Uterus (tissue), 4 donors: ENCODE data around the gene BCL11B. TPM values are rescaled to one million over a fixed set of nuclear protein-coding genes. Genes with fewer than 3 reads are reported as not detected.

Source experiments
- DNase-seq, 2 donors: peaks; one replicate each; pipeline ENCODE4 v3.0.0-alpha.2; 2019 to 2020
- H3K27ac ChIP-seq, 2 donors: fragments of 200-600 bp; sonication (generic); 1 replicate in 1 of 2; 2 replicates in 1 of 2; pipeline ENCODE4 v1.5.1; 2016 to 2018
- H3K27me3 ChIP-seq, 2 donors: fragments of 200-600 bp; sonication (generic); one replicate each; pipeline ENCODE4 v1.5.1; 2018 to 2019; ENCODE audit warnings: control low read depth in 1 of 2
- H3K36me3 ChIP-seq, 2 donors: fragments of 200-600 bp; sonication (generic); one replicate each; pipeline ENCODE4 v1.5.1; 2019; ENCODE audit warnings: control low read depth in 1 of 2
- H3K4me1 ChIP-seq, 2 donors: fragments of 200-600 bp; sonication (generic); one replicate each; pipeline ENCODE4 v1.5.1; 2018 to 2019; ENCODE audit warnings: control low read depth in 1 of 2
- H3K4me3 ChIP-seq, 2 donors: fragments of 200-600 bp; sonication (generic); 1 replicate in 1 of 2; 2 replicates in 1 of 2; pipeline ENCODE4 v1.5.1; 2018 to 2019; ENCODE audit warnings: mild to moderate bottlenecking in 1 of 2
- H3K9me3 ChIP-seq, 2 donors: fragments of 200-600 bp; sonication (generic); one replicate each; pipeline ENCODE4 v1.5.1; 2019; ENCODE audit warnings: control low read depth in 1 of 2
- POLR2A ChIP-seq, 2 donors: fragments of 450-650 bp; IDR thresholded peaks; one replicate each; pipeline ENCODE4 v1.6.1; 2016; ENCODE audit warnings: antibody characterized with exemption in 2 of 2, mild to moderate bottlenecking in 1 of 2, moderate library complexity in 1 of 2
- intact Hi-C: fragments of 100-400 bp; cut with DNase I; formaldehyde crosslinking; loops from one replicate; pipeline ENCODE4 v1.15.1; 2023; ENCODE audit warnings: low total_unique reads
- total RNA-seq, 4 donors: library from RNA; depleted of rRNA in 3 of 4; stranded (reverse); fragments of >200 nt in 3 of 4; gene quantifications; one replicate each; pipeline versions ENCODE4 v1.1.0 to v1.2.4, GENCODE V29; 2014 to 2023
- TF ChIP-seq, protein P1 (sequence below), 4 experiments: fragments of 200-600 bp in 2 of 4; fragments of 450-650 bp in 2 of 4; sonication (generic) in 2 of 4; IDR thresholded peaks; one replicate each; pipeline ENCODE4 v1.5.1; 2016 to 2019; ENCODE audit warnings: antibody characterized with exemption in 4 of 4, mild to moderate bottlenecking in 2 of 4, moderate library complexity in 1 of 4
- donor health status: DM: yes; HTN: yes; CAD: no.

Gene BCL11B
- total RNA-seq, 4 donors from 2014 or later, result 0.29 to 0.55 (median 0.46) TPM; not detected in 1

DNA sequence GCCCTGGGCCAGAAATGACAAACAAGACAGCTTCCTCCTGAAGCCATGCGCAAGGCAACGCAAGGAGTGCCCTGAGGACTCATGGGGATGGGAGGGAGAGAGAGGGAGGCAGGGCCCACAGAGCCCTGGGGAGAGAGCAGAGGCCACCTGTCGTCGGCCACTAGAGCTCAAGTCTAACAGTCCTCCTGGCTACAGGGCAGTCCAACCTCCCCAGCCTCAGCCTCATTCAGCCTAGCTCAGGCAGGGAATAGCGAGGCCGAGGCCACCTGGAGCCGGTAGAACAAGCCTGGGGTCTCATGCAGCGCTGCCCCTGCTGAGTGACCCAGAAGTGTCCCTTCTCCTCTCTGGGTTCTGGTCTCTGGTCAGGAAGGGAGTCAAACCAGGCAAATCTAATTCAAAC, 69.5 kb downstream of the BCL11B start:
- DNase-seq, result no peak
- no peaks in the 10 kb centered on the region for H3K27me3 ChIP-seq
- TF ChIP-seq, protein P1, sequence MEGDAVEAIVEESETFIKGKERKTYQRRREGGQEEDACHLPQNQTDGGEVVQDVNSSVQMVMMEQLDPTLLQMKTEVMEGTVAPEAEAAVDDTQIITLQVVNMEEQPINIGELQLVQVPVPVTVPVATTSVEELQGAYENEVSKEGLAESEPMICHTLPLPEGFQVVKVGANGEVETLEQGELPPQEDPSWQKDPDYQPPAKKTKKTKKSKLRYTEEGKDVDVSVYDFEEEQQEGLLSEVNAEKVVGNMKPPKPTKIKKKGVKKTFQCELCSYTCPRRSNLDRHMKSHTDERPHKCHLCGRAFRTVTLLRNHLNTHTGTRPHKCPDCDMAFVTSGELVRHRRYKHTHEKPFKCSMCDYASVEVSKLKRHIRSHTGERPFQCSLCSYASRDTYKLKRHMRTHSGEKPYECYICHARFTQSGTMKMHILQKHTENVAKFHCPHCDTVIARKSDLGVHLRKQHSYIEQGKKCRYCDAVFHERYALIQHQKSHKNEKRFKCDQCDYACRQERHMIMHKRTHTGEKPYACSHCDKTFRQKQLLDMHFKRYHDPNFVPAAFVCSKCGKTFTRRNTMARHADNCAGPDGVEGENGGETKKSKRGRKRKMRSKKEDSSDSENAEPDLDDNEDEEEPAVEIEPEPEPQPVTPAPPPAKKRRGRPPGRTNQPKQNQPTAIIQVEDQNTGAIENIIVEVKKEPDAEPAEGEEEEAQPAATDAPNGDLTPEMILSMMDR (IDR thresholded peaks at IDR 0.05), result no peak
- TF ChIP-seq POLR2A (IDR thresholded peaks at IDR 0.05), result no peak

GRCh38 chr14:99201351-99202073, 70.5 kb downstream of the BCL11B start:
- no peak for TF ChIP-seq POLR2A (IDR thresholded peaks at IDR 0.05)
- TF ChIP-seq, protein P1 (IDR thresholded peaks at IDR 0.05), result no peak

More for the DNA sequence above, 69.5 kb downstream of the BCL11B start:
- Histone ChIP-seq H3K36me3 (no peaks in the 10 kb centered on the region), H3K4me1 (no peaks in the 10 kb centered on the region), H3K9me3 (no peaks in the 10 kb centered on the region), H3K27ac (no peak overlapping the region), H3K4me3 (no peak overlapping the region)
- intact Hi-C loops, result no loop called here

DNA sequence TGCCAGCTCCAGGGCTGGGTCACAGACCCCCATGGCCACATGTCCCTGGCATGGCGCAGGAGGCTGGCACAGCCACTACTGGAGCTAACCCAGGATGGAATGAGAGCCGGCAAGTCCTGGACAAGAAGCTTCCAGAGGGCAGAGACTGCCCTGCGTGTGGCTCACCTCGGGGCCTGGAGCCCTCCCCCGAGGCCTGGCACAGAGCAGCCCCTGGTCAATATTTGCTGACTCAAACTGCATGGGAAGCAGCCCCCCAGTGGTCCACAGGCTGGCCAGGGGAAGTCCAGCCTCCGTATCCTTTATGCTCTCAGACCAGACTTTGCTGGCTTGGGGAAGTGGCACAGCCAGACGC, 71.4 kb downstream of the BCL11B start:
- TF ChIP-seq POLR2A (IDR thresholded peaks at IDR 0.05), result no peak
- TF ChIP-seq, protein P1 (IDR thresholded peaks at IDR 0.05), result no peak
- Histone ChIP-seq H3K4me3 (no peak overlapping the region), H3K27ac (no peak overlapping the region), H3K36me3 (no peaks in the 10 kb centered on the region), H3K27me3 (no peaks in the 10 kb centered on the region), H3K9me3 (no peaks in the 10 kb centered on the region), H3K4me1 (no peaks in the 10 kb centered on the region)
- no peak for DNase-seq
- intact Hi-C loops, result no loop called here

More at GRCh38 chr14:99201351-99202073, 70.5 kb downstream of the BCL11B start:
- Histone ChIP-seq H3K27ac (no peak overlapping the region), H3K9me3 (no peaks in the 10 kb centered on the region), H3K36me3 (no peaks in the 10 kb centered on the region), H3K4me3 (no peak overlapping the region), H3K27me3 (no peaks in the 10 kb centered on the region), H3K4me1 (no peaks in the 10 kb centered on the region)
- no peak for DNase-seq
- intact Hi-C loops, result no loop called here

- TF ChIP-seq, protein P1 (IDR thresholded peaks at IDR 0.05), result no peak
- no peak for TF ChIP-seq POLR2A (IDR thresholded peaks at IDR 0.05)
- no peaks in the 10 kb centered on the region for H3K27me3 ChIP-seq
- H3K4me3 ChIP-seq, result no peak overlapping the region
- no peak overlapping the region for H3K27ac ChIP-seq
- H3K36me3 ChIP-seq, result no peaks in the 10 kb centered on the region
- intact Hi-C loops, result no loop called here
- H3K4me1 ChIP-seq, result no peaks in the 10 kb centered on the region
- no peaks in the 10 kb centered on the region for H3K9me3 ChIP-seq
- DNase-seq, result no peak
These were observed 71.9 kb downstream of the BCL11B start for GRCh38 chr14:99199846-99200653.
